ENCODE measurements around the gene EMB. TPM values are rescaled to one million over a fixed set of nuclear protein-coding genes. Genes with fewer than 3 reads are reported as not detected.

EMB gene, protein sequence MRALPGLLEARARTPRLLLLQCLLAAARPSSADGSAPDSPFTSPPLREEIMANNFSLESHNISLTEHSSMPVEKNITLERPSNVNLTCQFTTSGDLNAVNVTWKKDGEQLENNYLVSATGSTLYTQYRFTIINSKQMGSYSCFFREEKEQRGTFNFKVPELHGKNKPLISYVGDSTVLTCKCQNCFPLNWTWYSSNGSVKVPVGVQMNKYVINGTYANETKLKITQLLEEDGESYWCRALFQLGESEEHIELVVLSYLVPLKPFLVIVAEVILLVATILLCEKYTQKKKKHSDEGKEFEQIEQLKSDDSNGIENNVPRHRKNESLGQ
- total RNA-seq, result 0.37 and 0.98 TPM in 2 replicates

GRCh38 chr5:50440651-50441492, at the start of gene EMB:
Gene EMB (minus strand): TSS chr5:50441288. CDS start chr5:50441151, 137 bp downstream.

Other genes with a start within 250 kb of the EMB start
- 10.7 and 11.9 TPM in 2 replicates for gene PARP8, start 225.3 kb upstream of the EMB start, total RNA-seq

Data from subcutaneous preadipocyte (primary cell).